GM21526 (cell line): ENCODE data around the gene SPPL3.

ENCODE experiments used
- ATAC-seq: cut with Tn5 transposase; IDR thresholded peaks from one replicate; pipeline ENCODE4 v1.9.1; 2021; ENCODE audit warnings: moderate library complexity; ENCODE audit not compliant: unreplicated experiment, low FRiP score

Gene SPPL3

GRCh38 chr12:120822832-120823503 lies 81.2 kb downstream of the SPPL3 start:
- no peak for ATAC-seq

- no peak for ATAC-seq
These were observed 82.3 kb downstream of the SPPL3 start for GRCh38 chr12:120821878-120822277.

GRCh38 chr12:120820884-120821510 lies 83.2 kb downstream of the SPPL3 start:
- no peak for ATAC-seq

- no peak for ATAC-seq
These were observed 85.7 kb downstream of the SPPL3 start for GRCh38 chr12:120818416-120818815.

GRCh38 chr12:120817559-120818330 lies 86.4 kb downstream of the SPPL3 start:
- no peak for ATAC-seq

- ATAC-seq, result no peak
These were observed 87.8 kb downstream of the SPPL3 start for GRCh38 chr12:120816363-120816762.

GRCh38 chr12:120814903-120815429 lies 89.2 kb downstream of the SPPL3 start:
- ATAC-seq, result no peak

GRCh38 chr12:120814203-120814902 lies 89.8 kb downstream of the SPPL3 start:
- no peak for ATAC-seq

GRCh38 chr12:120813588-120814153 lies 90.5 kb downstream of the SPPL3 start:
- no peak for ATAC-seq

GRCh38 chr12:120810021-120810420 lies 94.1 kb downstream of the SPPL3 start:
- ATAC-seq, result no peak

GRCh38 chr12:120804428-120804827 lies 99.7 kb downstream of the SPPL3 start:
- ATAC-seq, result no peak

GRCh38 chr12:120801146-120801545 lies 103.0 kb downstream of the SPPL3 start:
- ATAC-seq, result no peak

- no peak for ATAC-seq
These were observed 103.5 kb downstream of the SPPL3 start for GRCh38 chr12:120800665-120801064.

- no peak for ATAC-seq
These were observed 104.7 kb downstream of the SPPL3 start for GRCh38 chr12:120799243-120800045.

GRCh38 chr12:120798696-120799095 lies 105.5 kb downstream of the SPPL3 start:
- no peak for ATAC-seq

GRCh38 chr12:120797677-120798642 lies 106.2 kb downstream of the SPPL3 start:
- no peak for ATAC-seq

GRCh38 chr12:120795441-120796178 lies 108.5 kb downstream of the SPPL3 start:
- no peak for ATAC-seq

GRCh38 chr12:120793357-120793756 lies 110.8 kb downstream of the SPPL3 start:
- no peak for ATAC-seq
